ENCODE results near the gene MAP3K10. TPM values are rescaled to one million over a fixed set of nuclear protein-coding genes. Genes with fewer than 3 reads are reported as not detected.

MAP3K10 gene
- total and polyA plus RNA-seq, 9 of the 15 experiments (the other 6 are each of a cell fraction or from before 2014, with no cell fraction given), result 0.01 to 8.0 (median 2.7) TPM; not detected in 1

DNA sequence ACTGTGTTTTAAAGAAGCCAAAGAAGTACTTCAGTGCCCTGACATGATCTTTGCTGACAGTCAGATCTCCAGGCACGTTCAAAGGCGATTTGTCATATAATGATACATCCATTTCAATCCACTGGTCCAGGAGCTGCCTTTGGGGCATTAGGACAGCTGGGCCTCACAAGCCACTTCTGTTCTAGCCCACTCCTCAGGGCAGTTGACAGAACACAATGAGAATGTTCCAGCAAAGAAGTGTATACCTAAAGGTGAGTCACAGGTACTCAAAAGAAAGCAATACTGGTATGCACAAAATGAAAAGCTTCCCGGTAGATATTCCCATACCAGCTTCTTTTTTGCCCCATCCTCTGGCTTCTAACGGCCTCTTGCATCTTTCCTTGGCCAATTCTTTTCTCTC lies 12.5 kb upstream of the MAP3K10 start:
- peaks cover 8 to 13% of the 10 kb centered on the region in 2 experiments; a peak in 4 of 5 replicates for H3K27me3 ChIP-seq (ENCODE audit: control insufficient read depth in 2 of 2, insufficient read depth in 2 of 2, low read length in 2 of 2)
- no peak overlapping the region for H2AFZ ChIP-seq (ENCODE audit: low read depth, low read length)
- CTCF ChIA-PET (ENCODE audit: low intra/inter-chr PET ratio), result no interaction called here
- no peak for FAIRE-seq
- no TSS peak for BruUV-seq (replicated peaks)
- TF ChIP-seq USF2 (CRISPR knock-in tag; IDR thresholded peaks at IDR 0.05), result no peak
- TF ChIP-seq PBX2 (CRISPR knock-in tag; IDR thresholded peaks at IDR 0.05; ENCODE audit: low read depth), result no peak
- no peak for TF ChIP-seq PBX2 (tag; conservative IDR thresholded peaks at IDR 0.05; ENCODE audit: low read depth)
- no peak for TF ChIP-seq NR2F6 (CRISPR knock-in tag; IDR thresholded peaks at IDR 0.05)
- TF ChIP-seq ZNF23 (CRISPR knock-in tag; IDR thresholded peaks at IDR 0.05), result no peak
- TF ChIP-seq SOX6 (IDR thresholded peaks at IDR 0.05), result no peak
- TF ChIP-seq HNRNPUL1 (IDR thresholded peaks at IDR 0.05; ENCODE audit: low read length), result no peak
- TF ChIP-seq, protein P1, sequence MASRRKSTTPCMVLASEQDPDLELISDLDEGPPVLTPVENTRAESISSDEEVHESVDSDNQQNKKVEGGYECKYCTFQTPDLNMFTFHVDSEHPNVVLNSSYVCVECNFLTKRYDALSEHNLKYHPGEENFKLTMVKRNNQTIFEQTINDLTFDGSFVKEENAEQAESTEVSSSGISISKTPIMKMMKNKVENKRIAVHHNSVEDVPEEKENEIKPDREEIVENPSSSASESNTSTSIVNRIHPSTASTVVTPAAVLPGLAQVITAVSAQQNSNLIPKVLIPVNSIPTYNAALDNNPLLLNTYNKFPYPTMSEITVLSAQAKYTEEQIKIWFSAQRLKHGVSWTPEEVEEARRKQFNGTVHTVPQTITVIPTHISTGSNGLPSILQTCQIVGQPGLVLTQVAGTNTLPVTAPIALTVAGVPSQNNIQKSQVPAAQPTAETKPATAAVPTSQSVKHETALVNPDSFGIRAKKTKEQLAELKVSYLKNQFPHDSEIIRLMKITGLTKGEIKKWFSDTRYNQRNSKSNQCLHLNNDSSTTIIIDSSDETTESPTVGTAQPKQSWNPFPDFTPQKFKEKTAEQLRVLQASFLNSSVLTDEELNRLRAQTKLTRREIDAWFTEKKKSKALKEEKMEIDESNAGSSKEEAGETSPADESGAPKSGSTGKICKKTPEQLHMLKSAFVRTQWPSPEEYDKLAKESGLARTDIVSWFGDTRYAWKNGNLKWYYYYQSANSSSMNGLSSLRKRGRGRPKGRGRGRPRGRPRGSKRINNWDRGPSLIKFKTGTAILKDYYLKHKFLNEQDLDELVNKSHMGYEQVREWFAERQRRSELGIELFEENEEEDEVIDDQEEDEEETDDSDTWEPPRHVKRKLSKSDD (conservative IDR thresholded peaks at IDR 0.05; ENCODE audit: low read length), result no peak
- TF ChIP-seq NFYB (IDR thresholded peaks at IDR 0.05; ENCODE audit: extremely low read depth, insufficient read length), result no peak
- TF ChIP-seq ZNF165 (CRISPR knock-in tag; IDR thresholded peaks at IDR 0.05; ENCODE audit: borderline replicate concordance), result no peak
- TF ChIP-seq ZNF311 (CRISPR knock-in tag; IDR thresholded peaks at IDR 0.05), result no peak
- TF ChIP-seq KAT7 (CRISPR knock-in tag; IDR thresholded peaks at IDR 0.05; ENCODE audit: borderline replicate concordance), result no peak
- TF ChIP-seq FOXP1 (CRISPR knock-in tag; IDR thresholded peaks at IDR 0.05), result no peak
- TF ChIP-seq ZSCAN32 (CRISPR knock-in tag; IDR thresholded peaks at IDR 0.05), result no peak
- TF ChIP-seq RBM25 (IDR thresholded peaks at IDR 0.05; ENCODE audit: low read depth, low read length, severe bottlenecking), result no peak
- TF ChIP-seq ARID2 (IDR thresholded peaks at IDR 0.05), result no peak
- H3K4me3 ChIP-seq, result no peak overlapping the region
- ATAC-seq, result no peak
- no peaks in the 10 kb centered on the region for H3K36me3 ChIP-seq (ENCODE audit: control insufficient read depth, insufficient read depth, low read length)
- POLR2A ChIA-PET, result interaction anchor here (1.1 kb wide), 2 partner anchors 8 to 13 kb away, joined by 3 read pairs; no protein-coding TSS in a partner anchor
- no peak overlapping the region for H3K9ac ChIP-seq (ENCODE audit: insufficient read depth in 1 of 2, low read depth in 2 of 2, low read length in 2 of 2)
- no peak overlapping the region for H3K4me2 ChIP-seq (ENCODE audit: insufficient read depth, low read length)
- no peaks in the 10 kb centered on the region for H3K79me2 ChIP-seq (ENCODE audit: control insufficient read depth, insufficient read depth, low read length)
- H3K27ac ChIP-seq (ENCODE audit: extremely low read depth, low read depth, low read length), result no peak overlapping the region
- in situ Hi-C loops (cut with MboI) (no loop called here), intact Hi-C loops (cut with micrococcal nuclease) (no loop called here)
- no peaks in the 10 kb centered on the region for H3K9me1 ChIP-seq (ENCODE audit: control insufficient read depth, insufficient read depth, low read length)
- no peak for DNase-seq (ENCODE audit: extremely low read depth in 1 of 4, low spot score in 3 of 4)
- H4K20me1 ChIP-seq (replicated peaks; ENCODE audit: control insufficient read depth, insufficient read depth, low read length), result no peaks in the 10 kb centered on the region
- no peaks in the 10 kb centered on the region for H3K4me1 ChIP-seq (replicated peaks in 1 of 2; ENCODE audit: control insufficient read depth in 2 of 2, insufficient read depth in 2 of 2, low read length in 2 of 2)
- no peaks in the 10 kb centered on the region for H3K9me3 ChIP-seq (replicated peaks; ENCODE audit: control insufficient read depth, insufficient read depth, low read depth, low read length)
- WGBS (ENCODE audit: insufficient coverage, low coverage, missing lambda C conversion rate), result 3% methylated on average over 4 of the region's 4 CpGs

Data from K562 (cell line).